A673 (cell line): ENCODE results near the gene PINLYP.

Experiments
- EZH2 ChIP-seq: fragments of 200-600 bp; sonication (generic); IDR thresholded peaks from 2 replicates; pipeline ENCODE4 v1.6.1; 2017; ENCODE audit warnings: borderline replicate concordance, low read depth, mild to moderate bottlenecking, mixed read lengths, antibody characterized with exemption, low read length; ENCODE audit not compliant: poor library complexity, severe bottlenecking
- TF ChIP-seq, protein P1 (sequence below): fragments of 300-800, 200-600 bp; sonication (generic); conservative IDR thresholded peaks from 2 replicates; pipeline ENCODE4 v1.5.1; 2017; ENCODE audit warnings: low read depth, mild to moderate bottlenecking, antibody characterized with exemption, low read length, moderate library complexity, mixed read lengths

GRCh38 chr19:43595605-43595998 is 20.0 kb downstream of the PINLYP start:
- TF ChIP-seq, protein P1, sequence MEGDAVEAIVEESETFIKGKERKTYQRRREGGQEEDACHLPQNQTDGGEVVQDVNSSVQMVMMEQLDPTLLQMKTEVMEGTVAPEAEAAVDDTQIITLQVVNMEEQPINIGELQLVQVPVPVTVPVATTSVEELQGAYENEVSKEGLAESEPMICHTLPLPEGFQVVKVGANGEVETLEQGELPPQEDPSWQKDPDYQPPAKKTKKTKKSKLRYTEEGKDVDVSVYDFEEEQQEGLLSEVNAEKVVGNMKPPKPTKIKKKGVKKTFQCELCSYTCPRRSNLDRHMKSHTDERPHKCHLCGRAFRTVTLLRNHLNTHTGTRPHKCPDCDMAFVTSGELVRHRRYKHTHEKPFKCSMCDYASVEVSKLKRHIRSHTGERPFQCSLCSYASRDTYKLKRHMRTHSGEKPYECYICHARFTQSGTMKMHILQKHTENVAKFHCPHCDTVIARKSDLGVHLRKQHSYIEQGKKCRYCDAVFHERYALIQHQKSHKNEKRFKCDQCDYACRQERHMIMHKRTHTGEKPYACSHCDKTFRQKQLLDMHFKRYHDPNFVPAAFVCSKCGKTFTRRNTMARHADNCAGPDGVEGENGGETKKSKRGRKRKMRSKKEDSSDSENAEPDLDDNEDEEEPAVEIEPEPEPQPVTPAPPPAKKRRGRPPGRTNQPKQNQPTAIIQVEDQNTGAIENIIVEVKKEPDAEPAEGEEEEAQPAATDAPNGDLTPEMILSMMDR, result no peak
- no peak for TF ChIP-seq EZH2
